ENCODE results near the gene PHF21B. TPM values are rescaled to one million over a fixed set of nuclear protein-coding genes. Genes with fewer than 3 reads are reported as not detected.

Gene PHF21B
- total RNA-seq, 1 donor from 2014 or later = 0.69 TPM

DNA sequence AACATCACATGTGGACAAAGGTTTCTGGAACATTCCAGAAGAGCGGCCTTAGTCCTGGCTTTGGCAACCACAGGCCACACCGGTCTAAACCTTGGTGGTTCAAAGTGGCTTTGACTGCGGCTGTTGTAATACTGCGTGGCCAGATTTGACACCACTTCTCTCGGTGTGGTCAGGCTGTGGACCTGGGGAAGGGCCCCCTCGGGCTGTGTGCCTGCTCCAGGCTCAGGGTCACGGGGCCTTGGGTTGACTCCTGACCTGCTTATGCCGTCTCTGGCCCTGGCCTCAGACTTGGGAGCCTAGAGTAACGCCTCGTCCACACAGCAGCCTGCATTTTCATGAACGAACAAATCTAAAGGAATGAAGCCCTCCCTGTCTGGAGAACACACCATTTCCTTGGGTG is 118.0 kb downstream of the PHF21B start:
- no peak for DNase-seq
- intact Hi-C loops (cut with micrococcal nuclease) = no loop called here
- H3K4me3 ChIP-seq = no peak overlapping the region
- TF ChIP-seq, protein P1, sequence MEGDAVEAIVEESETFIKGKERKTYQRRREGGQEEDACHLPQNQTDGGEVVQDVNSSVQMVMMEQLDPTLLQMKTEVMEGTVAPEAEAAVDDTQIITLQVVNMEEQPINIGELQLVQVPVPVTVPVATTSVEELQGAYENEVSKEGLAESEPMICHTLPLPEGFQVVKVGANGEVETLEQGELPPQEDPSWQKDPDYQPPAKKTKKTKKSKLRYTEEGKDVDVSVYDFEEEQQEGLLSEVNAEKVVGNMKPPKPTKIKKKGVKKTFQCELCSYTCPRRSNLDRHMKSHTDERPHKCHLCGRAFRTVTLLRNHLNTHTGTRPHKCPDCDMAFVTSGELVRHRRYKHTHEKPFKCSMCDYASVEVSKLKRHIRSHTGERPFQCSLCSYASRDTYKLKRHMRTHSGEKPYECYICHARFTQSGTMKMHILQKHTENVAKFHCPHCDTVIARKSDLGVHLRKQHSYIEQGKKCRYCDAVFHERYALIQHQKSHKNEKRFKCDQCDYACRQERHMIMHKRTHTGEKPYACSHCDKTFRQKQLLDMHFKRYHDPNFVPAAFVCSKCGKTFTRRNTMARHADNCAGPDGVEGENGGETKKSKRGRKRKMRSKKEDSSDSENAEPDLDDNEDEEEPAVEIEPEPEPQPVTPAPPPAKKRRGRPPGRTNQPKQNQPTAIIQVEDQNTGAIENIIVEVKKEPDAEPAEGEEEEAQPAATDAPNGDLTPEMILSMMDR (IDR thresholded peaks at IDR 0.05; ENCODE audit: borderline replicate concordance) = no peak
- H3K27ac ChIP-seq (replicated peaks) = no peak overlapping the region
- H3K36me3 ChIP-seq = no peaks in the 10 kb centered on the region
- no peaks in the 10 kb centered on the region for H3K4me1 ChIP-seq
- H3K27me3 ChIP-seq (ENCODE audit: low read depth) = peaks cover 28% of the 10 kb centered on the region
- no peaks in the 10 kb centered on the region for H3K9me3 ChIP-seq (replicated peaks)

DNA sequence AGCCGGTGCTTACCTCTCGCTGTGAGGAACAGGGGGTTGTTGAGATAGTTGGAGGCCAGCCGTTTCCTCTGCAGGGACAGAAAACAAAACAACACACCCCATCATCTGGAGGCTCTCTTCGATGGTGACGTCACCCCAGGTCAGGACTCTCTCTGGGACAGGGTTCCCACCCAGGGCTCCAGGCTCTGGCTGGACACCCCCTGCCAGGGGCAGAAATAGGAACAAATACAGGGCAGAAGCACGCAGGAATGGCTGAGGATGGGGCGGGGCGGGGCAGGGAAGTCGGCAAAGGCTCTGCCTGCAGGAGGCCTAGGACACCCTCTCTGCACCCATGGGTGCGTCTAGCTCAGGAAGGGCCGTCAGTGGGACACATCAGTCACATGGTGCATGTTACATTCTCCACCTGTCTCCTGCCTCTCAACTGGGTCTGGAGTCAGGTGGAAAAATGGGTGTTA is 118.5 kb downstream of the PHF21B start:
- TF ChIP-seq, protein P1 (IDR thresholded peaks at IDR 0.05; ENCODE audit: borderline replicate concordance) = no peak
- Histone ChIP-seq H3K27ac (replicated peaks) (no peak overlapping the region), H3K36me3 (no peaks in the 10 kb centered on the region), H3K9me3 (replicated peaks) (no peaks in the 10 kb centered on the region), H3K4me3 (no peak overlapping the region), H3K27me3 (ENCODE audit: low read depth) (peaks cover 28% of the 10 kb centered on the region), H3K4me1 (no peaks in the 10 kb centered on the region)
- DNase-seq = no peak
- intact Hi-C loops (cut with micrococcal nuclease) = no loop called here

DNA sequence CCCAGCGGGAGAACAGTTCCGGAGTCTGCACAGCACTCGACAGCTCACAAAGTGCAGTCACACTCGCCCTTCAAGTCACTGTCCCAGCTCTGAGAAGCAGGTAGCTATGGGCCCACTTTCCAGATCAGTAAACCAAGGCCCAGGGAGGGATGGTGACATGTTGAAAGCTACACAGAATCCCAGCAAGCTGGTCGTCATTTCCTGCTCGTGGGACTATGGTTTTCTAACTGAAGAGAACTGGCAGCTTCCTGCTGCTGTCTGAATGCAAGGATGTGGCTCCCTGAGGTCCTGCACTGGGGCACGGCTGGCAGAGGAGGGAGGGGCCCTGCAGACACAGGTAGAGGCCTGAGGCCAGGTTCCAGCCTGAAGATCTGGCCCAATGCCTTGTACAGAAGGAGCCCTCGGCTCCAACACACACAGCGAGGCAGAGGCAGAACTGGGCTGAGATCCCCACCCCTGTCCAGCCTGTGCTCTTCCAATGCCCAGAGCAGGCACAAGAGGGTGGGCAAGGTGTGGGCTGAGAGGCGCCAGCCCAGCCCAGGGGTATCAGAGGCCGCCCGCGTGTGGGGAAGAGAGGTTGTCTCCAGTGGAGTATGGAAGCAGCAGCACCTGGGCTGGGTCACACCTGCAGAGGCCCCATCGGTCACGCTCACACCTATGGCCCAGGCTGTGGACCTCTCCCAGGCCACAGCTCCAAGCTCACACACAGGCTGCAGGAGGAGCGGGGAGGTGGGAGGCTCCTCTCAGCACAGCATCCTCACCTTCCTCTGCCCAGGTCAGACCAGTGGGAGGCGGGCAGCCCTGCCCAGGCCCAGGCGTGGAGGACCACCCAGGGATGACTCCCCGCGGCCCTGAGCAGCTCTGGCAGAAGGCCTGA is 119.2 kb downstream of the PHF21B start:
- peaks cover 28% of the 10 kb centered on the region for H3K27me3 ChIP-seq (ENCODE audit: low read depth)
- H3K27ac ChIP-seq (replicated peaks) = no peak overlapping the region
- no peaks in the 10 kb centered on the region for H3K4me1 ChIP-seq
- no peak overlapping the region for H3K4me3 ChIP-seq
- TF ChIP-seq, protein P1 (IDR thresholded peaks at IDR 0.05; ENCODE audit: borderline replicate concordance) = no peak
- no peaks in the 10 kb centered on the region for H3K9me3 ChIP-seq (replicated peaks)
- H3K36me3 ChIP-seq = no peaks in the 10 kb centered on the region
- intact Hi-C loops (cut with micrococcal nuclease) = no loop called here
- DNase-seq = no peak

DNA sequence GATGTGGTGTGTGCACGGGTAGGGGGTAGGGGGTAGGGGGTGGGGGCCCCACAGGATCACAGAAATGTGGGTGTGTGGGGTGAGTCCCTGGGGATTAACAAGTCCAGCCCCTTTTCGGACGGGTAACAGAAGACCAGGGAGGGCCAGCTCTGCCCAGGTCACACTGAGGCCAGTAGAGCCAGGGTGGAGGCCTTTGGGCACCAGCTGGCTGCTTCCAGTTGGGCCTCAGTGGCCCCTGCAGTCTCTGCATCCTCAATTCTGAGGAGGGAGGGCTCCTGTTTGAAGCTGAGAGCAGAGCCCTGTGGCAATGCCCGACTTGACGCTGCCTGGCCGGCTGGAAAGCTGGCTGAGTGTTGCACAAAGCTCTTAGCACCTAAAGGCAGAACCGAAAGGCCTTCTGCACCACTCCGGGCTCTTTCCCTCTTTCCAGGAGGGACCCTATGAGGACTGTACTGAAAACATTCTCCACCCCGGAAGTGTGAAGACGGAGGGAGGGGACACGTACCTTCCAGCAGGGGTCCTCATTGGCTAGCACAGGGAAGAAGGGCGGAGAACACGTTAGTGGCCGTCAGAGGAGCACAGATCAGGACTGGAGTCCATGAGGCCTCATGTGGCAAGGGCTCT is 120.4 kb downstream of the PHF21B start:
- Histone ChIP-seq H3K36me3 (no peaks in the 10 kb centered on the region), H3K4me3 (no peak overlapping the region), H3K4me1 (no peaks in the 10 kb centered on the region), H3K27ac (replicated peaks) (no peak overlapping the region), H3K27me3 (ENCODE audit: low read depth) (peaks cover 21% of the 10 kb centered on the region), H3K9me3 (replicated peaks) (no peaks in the 10 kb centered on the region)
- TF ChIP-seq, protein P1 (IDR thresholded peaks at IDR 0.05; ENCODE audit: borderline replicate concordance) = peak; percentile 52
- intact Hi-C loops (cut with micrococcal nuclease) = no loop called here
- DNase-seq = no peak

DNA sequence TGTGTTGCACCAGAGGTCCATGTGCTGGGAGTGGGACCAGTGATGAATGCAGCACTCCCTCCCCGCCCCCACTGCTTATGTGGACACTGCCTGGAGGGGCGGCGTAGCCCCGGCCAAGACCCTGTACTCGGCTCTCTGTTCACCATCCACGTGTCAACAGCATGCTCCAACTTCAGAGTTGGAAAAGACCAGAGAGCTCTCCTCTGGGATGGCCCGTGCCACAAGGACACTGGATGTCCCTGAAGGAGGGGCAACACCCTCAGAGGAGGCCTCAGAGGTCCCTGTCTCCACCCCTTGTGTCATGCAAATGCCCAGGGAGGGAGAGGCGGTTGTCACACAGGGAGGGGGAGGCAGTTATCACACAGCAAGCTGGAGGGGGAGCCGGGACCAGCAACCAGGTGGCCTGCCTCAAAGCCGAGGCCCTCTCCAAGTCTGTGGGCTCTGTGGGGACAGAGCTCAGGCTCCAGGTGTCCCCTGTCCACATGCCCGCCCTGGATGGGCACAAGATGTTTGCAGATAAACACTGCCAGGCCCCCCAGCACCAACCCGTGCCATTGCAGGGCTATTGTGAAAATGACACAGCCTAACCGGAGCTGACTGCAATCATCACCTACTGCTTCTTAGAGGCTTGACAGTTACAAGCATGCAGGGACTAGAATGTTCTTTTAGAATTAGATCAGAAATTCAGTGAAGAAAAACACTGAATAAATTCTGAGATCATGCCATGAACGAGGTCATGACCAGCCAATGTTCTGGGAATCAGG is 121.1 kb downstream of the PHF21B start:
- intact Hi-C loops (cut with micrococcal nuclease) = no loop called here
- DNase-seq = no peak

More for the DNA sequence above, 121.1 kb downstream of the PHF21B start:
- no peak overlapping the region for H3K4me3 ChIP-seq
- H3K4me1 ChIP-seq = no peaks in the 10 kb centered on the region
- H3K27me3 ChIP-seq (ENCODE audit: low read depth) = peaks cover 18% of the 10 kb centered on the region
- TF ChIP-seq, protein P1 (IDR thresholded peaks at IDR 0.05; ENCODE audit: borderline replicate concordance) = no peak
- H3K36me3 ChIP-seq = no peaks in the 10 kb centered on the region
- no peak overlapping the region for H3K27ac ChIP-seq (replicated peaks)
- no peaks in the 10 kb centered on the region for H3K9me3 ChIP-seq (replicated peaks)
